Stomach (tissue), 4 donors: Measurements from ENCODE around the gene AUTS2.

Experiments
- EP300 ChIP-seq: sonication (generic); formaldehyde crosslinking; IDR thresholded peaks from one replicate; pipeline ENCODE4 v1.6.1; 2017; ENCODE audit warnings: antibody characterized with exemption
- POLR2AphosphoS5 ChIP-seq, 3 donors: sonication (generic); formaldehyde crosslinking; IDR thresholded peaks; one replicate each; pipeline ENCODE4 v1.6.1; 2016; ENCODE audit warnings: antibody characterized with exemption in 3 of 3

- TF ChIP-seq POLR2AphosphoS5 (IDR thresholded peaks at IDR 0.05) (no peak), EP300 (no peak)
Measured at GRCh38 chr7:69657985-69658384, 59.7 kb downstream of the AUTS2 start.
